HK-2 (cell line): Measurements from ENCODE around the gene DUSP22.
"Not testable (repeated sequence)": the region's sequence is repeated elsewhere in the genome, so short reads cannot be mapped to it uniquely, and the experiment has no call there.

ENCODE experiments used
- DNase-seq: peaks from one replicate; pipeline ENCODE4 v3.0.0-alpha.2; 2018; ENCODE audit not compliant: unreplicated experiment

DUSP22 gene

DNA sequence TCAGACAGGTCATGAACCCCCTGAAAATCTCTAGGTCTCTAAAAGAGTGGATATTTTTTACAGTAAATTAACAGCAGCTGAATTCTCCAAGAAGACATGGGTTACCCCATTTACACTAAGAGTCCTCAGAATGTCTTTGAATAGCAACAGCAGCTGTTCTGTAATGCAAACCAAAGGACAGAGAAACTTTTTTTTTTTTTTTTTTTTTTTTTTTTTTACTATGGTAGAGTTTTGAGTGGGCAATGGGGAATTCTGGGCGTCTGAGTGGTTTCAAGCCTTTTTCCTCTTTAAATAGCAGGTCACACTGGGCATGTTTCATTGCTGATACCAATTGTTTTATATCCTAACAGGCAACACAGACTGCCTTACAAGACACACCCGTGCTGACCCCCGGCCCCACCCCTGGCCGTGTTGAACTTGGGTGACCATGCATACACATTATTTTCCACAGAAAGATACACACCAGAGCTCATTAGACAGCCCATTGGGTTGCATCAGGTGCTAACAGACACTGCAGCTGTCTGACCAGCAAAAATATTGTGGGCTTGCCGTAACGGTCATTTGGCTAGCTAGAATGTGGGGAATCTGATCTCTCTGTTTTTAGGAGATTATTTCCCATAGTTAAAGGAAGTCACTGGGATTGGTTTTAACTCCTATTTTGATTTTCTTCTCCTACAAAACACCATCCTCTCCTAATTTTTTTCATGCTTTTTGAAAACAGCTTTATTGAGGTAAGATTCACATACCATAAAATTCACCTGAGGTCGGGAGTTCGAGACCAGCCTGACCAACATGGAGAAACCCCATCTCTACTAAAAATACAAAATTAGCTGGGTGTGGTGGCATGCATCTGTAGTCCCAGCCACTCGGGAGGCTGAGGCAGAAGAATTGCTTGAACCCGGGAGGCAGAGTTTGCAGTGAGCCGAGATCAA, 72.6 kb downstream of the DUSP22 start:
- DNase-seq, result no peak

DNA sequence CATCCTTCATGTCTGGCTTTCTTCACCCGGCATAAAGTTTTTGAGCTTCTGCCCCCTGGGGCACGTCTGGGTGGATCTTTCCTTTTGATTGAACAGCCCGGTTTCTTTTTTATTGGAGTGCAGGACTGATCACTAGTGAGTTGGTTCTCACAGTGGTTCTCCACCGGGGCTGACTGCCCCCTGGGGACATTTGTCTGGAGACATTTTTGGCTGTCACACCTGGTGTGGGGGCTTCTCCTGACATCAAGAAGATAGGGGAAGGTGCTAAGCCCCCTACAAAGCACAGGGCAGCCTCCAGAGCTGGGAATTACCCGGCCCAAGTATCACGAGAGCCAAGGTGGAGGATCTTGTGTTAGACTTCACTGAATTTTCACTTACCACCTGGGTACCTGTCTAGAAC, 73.5 kb downstream of the DUSP22 start:
- no peak for DNase-seq

DNA sequence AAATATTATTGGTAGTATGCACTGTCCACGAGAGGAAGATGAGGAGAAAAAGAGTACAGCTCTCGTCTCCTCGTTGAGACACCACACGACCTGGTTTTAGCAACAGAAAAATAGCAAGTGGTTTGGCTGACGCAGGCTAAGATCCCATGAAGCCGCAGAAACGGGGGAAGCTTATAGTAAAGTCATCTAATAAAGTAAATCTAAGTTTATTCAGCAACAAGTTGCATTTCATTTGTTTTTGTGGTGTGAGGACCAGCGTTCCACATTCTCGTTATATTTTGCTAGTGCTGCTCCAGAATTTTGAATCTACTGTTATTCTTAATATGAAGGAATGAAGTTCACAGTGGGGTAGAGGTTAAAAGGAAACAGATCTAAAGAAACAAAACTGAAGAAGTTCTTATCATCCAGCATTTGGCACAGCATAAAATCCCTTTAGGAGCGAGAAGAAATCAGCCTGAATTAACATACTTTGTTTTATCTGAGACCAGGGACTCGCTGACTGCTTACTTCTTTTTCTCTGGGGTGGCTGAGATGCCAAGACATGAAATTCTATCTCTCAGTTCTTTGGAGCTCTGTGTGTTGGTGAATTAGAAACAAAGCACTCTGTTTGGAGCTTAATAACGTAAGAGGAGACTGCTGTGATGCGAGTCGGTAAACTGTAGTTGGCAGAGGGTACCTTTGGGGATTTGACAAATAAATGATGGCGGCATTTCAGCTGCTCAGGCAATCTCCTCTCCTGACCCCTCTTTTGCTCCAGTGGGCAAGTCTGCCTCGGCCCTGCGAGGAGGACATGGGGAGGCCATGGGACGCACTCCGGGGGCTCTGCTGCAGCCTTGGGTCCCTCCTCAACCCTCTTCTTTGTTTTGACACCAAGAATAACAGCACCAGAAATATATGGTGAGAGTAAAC, 74.4 kb downstream of the DUSP22 start:
- DNase-seq, result no peak

DNA sequence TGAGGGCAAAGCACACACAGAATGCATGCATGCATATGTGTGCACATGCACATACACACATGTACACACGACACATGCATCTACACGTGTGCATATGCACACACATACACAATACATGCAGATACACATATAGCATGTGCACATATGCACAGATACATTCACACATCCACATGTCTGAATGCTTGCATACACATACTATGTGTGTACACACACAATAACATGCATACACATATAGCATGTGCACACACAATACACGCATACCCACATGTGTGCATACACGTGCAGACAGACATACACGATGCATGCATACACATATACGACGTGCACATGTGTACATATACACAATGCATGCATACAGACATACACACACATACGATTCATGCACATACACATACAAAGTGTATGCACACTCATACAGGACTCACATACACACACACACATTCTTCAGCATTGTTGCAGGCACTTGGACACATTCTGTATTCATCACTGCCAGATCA, 75.1 kb downstream of the DUSP22 start:
- no peak for DNase-seq

DNA sequence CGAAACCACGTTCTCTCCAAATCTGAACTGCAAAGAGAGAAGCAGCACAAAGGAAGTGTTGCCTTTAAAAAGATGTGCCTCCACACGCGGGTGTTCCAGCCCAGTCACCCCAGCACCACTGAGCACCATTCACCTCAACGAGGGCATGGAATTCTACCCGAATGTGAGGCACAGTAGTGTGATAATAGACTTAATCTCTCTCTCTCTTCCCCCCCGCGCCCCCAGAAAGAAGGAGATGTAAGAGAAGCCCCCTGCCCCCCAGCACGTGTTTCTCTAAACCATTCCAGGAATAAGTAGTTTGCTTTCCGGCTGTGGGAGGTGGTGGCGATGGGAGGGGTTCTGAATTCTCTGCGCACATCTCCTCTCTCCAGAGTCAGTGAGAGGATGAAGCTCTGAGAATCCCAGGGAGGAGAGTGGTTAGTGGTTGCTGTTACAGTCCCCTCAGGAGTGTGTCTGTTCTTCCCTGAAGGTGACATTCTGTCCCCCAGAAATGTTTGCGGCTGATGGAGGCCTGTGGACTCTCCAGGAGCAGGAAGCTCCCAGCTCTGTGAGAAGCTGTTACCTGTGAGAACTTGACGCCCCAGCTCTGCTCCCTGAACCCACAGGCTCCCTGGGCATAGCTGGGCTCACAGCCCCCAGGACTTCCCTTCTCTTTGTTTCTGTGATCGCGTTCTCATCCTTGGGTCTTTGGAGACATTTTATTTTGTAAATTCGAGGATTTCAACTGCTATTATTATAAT, 75.8 kb downstream of the DUSP22 start:
- DNase-seq, result no peak

DNA sequence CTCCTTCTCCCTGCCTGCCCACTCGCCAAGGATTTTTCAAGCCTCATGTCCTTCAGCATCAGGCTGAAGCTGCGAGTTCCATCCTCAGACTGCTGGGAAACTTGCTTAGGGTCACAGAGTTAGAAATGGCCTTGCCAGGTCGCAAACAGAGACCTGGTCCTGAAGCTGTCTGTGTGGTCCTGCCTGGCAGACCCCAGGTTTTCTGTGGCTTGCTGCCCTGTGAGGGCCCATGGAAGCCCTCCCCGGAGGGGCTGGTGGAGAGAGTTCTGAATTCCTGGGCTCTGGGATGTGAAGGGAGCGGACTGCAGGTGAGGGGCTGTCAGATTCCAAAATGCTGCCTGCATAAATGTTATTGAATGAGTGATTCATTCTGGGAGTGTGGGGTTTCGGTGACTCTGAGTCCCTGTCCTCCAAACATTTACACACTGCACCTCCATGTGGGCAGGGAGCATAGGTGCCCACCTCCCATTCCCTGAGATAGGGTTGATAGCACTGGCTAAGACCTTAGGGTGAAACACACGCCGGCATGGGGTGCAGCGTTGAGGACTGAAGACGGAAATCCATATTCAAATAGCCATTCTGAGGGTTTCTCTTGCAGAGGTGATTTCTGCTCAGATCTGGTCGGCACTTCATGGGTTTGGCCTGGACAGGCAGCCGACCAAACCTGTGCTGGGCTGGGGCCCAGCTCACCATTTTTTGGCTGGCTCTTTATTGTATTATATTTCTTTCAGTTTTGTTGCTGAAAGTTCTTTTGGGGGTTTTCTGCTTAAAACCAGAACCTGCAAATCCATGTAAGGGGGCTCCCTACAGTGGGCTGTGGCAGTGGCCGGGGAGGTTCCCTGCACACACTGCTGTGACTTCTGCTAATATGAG, 77.5 kb downstream of the DUSP22 start:
- DNase-seq, result no peak

DNA sequence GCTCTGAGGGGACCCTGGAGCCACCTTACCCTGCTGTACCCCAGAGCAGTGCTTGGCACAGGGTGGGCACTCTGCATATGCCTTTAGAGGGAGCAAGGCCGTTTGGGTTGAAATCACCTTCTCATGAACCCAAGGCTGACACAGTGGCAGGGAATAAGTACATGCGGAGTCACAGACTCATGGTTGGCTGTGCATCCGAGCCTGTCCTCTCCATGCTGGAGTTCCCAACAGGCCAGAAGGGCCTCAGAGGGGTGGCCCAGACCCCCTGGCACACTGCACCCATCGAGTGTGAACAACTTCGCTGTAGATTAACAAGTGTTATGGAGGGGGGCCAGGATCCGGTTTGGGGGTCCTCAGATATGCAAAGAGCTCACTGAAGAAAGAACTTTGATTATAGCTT, 78.3 kb downstream of the DUSP22 start:
- no peak for DNase-seq

DNA sequence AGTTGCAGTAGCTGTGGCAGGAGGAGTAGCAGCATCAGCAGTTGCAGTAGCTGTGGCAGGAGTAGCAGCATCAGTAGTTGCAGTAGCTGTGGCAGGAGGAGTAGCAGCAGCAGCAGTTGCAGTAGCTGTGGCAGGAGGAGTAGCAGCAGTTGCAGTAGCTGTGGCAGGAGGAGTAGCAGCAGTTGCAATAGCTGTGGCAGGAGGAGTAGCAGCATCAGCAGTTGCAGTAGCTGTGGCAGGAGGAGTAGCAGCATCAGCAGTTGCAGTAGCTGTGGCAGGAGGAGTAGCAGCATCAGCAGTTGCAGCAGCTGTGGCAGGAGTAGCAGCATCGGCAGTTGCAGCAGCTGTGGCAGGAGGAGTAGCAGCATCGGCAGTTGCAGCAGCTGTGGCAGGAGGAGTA, 79.6 kb downstream of the DUSP22 start:
- DNase-seq, result not testable (repeated sequence)

DNA sequence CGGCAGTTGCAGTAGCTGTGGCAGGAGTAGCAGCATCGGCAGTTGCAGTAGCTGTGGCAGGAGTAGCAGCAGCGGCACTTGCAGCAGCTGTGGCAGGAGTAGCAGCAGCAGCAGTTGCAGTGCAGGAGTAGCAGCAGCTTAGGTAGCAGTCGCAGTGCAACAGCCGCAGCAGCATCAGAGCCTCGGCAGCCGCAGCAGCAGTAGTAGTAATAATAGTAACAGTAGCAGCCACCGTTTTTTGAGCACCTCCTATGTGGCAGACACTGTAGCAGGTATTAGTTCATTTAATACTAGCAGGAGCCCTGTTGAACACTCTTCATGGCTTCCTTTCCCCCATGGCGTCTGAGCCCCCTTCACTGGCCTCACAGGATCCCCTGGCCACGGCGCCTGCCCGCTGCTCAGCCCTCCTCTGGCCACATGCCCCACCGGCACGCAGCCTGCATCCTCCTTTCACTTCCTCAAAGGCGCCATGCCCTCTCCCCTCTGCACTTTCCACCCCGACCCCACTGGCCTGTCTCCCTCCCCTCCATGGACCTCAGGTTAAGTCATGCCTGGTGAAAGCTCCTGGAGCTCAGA, 80.1 kb downstream of the DUSP22 start:
- DNase-seq, result no peak

DNA sequence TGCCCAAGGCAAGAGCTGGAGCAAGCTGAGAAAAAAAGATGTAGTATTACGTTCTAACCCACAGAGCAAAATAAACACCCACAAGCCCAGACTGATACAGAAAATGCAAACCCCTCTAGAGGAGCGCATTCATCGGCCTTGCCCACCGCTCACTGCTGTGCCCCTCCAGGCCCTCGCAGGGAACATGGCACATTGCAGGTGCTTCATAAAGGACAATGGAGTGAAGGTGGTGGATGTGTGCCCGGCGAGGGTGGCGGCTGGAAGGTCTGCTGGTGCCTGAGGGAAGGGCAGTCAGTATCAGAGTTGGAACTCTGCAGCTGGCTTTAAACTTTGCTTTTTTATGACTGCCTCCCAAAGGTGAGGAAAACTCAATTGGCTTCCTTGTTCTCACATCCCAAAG, 80.7 kb downstream of the DUSP22 start:
- DNase-seq, result no peak

DNA sequence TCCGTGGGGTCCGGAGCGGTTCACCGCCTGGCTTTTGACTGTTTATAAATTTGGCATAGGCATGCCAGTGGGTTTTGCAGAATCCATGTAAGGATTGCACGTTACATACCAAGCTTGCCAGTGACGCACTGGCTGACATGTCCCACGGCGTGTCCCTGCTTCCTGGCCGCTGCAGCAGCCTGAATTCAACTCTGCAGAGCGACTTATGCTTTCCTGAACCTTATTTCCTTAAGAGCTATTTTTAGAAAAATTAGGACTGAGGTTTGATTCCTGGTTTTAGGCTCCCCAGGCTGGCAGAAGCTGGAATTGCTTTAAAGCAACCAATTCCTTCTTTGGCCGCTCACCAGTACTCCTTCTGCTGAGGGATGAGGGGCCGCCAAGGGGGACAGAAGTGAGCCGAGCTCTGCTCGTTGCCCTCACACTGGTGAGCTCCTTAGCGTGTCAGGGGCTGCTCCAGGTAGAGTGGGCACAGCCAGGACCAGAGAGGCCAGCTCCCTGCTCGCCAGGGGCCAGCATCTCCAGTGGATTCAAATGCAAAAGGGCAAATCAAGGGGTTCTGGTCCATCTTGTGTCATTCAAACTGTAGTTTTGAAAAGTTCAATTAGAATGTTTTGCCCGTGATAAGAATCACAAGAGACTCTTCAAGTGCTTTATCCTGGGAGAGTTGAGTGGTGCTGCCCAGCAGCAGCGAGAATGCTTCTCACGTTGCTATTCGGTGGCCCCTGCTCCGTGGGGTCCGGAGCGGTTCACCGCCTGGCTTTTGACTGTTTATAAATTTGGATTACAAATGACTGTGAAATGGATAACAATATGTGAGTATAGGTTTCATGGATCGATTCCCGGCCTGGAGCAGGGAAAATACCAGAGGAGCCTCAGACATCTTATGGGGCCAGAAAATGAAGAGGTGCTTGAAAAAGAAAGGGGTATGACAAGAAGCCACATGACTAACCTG, 81.8 kb downstream of the DUSP22 start:
- DNase-seq, result no peak

DNA sequence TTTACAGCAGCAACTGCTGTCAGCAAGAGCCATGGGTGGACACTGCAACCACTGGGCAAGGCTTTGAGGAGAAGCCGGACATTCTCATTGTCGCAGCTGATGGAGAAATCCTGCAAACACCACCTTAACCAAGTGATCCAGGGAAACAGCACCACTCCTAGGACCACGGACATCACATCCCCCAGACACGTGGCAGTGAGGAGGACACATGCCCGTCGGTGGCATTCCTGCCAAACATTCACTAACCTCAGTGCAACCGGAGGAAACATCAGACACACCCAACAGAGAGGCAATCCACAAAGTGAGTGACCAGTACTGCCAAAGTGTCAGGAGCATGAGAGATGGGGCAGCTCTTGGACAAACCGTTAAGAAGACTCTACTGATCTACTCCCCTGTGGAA, 82.7 kb downstream of the DUSP22 start:
- no peak for DNase-seq

DNA sequence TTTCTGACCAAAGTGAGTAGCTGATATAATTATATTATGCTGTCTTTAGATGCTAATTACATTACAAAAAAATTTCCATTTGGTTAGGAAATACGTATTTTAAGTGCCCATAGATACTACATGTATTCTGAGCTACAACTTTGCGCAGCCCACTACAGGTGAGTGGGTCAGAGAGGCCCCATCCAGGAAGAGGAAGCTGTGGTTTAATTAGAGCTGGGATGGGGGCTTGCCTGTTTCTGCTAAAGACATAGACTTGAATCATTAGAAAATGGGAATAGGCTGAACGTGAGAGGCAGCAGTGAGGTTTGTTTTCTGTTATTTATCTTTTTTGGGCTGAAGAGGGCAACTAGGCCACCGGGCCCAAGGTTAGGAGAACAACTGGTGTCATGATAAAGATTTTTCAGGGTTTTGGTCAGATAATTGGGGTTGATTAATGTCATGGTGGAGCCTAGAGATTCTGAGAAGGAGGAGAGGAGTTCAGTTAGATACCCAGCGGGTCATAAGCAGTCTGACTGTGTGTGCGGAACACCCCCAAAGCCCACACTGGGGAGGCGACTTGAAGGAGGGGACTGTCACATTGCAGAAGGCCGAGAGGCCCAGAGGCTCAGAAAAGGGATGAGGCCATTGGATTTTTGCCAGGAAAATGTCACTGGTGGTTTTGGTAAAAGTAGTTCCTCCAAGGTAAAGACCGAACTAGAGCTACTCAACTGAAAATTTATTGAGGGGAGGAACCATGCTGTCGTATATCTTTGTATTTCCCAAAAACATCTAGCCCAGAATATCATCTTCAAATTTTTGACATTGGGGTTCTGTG, 84.7 kb downstream of the DUSP22 start:
- DNase-seq, result no peak

DNA sequence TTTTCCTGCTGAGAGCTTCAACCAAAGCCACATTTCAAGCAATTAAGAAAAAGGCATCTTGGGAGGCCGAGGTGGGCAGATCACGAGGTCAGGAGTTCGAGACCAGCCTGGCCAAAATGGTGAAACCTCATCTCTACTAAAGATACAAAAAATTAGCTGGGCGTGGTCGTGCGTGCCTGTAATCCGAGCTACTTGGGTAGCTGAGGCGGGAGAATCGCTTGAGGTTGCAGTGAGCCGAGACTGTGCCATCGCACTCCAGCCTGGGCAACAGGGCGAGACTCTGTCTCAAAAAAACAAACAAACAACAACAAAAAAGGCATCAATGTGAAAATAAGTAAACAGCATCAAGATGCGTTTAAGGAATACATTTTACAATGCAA, 85.3 kb downstream of the DUSP22 start:
- DNase-seq, result not testable (repeated sequence)

DNA sequence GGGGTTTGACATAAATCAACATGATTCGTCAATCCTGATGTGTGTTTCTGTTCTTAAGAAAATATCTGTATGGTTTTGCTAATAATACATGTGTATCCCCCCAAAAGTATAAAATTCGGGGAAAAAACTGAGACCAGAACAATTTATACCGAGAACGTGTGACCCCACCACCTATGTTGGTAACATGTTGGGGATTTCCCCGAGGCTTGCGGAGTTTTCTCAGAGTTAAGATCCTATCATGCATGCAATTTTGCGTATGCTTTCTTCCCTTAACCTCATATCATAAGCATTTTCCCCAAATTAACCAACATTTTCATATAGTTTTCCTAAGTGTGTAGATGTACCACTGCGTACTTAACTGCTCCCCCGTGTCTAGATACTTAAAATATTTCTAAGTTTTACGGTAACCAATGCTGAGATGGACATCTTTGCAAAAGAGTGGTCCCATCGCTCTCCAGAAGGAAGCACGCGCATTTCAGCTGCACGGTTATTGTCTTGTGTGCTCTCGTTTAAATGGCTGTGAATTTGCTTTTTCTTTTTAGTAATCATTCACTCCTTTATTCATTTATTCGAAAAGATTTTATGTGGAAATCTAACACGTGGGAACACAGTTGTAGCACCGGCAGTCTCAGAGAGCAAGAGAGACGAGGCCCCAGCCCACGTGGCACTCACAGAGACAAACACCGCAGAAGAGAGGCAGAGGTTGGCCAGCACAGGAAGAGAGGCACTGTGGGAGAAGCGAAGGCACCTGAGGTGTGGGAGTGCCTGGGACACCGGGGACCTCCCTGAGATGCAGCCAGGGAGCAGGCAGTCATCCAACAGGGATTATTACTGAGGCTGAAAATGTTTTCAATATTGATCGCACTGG, 86.0 kb downstream of the DUSP22 start:
- no peak for DNase-seq

DNA sequence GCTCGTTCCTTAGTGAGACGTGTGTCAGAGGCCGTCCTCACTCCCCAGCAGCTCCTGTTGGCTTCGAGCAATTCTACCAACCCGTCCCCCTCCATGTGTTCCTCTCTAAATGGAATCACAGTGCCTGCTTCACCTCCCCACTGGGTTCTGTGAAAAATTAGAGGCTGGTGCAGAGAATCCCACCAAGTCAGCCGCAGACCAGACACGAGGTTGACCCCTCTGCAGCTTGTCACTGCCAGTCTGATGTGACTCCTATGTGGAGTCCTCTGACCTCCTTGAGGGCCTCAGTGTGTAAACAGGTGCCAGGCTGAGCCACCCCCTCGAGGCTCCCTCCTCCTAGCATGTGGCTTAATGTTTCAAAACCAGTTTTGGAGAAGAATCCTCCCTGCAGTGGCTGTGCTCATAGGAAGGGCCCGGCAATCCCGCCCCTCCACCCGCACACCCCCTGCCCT, 86.7 kb downstream of the DUSP22 start:
- DNase-seq, result no peak

DNA sequence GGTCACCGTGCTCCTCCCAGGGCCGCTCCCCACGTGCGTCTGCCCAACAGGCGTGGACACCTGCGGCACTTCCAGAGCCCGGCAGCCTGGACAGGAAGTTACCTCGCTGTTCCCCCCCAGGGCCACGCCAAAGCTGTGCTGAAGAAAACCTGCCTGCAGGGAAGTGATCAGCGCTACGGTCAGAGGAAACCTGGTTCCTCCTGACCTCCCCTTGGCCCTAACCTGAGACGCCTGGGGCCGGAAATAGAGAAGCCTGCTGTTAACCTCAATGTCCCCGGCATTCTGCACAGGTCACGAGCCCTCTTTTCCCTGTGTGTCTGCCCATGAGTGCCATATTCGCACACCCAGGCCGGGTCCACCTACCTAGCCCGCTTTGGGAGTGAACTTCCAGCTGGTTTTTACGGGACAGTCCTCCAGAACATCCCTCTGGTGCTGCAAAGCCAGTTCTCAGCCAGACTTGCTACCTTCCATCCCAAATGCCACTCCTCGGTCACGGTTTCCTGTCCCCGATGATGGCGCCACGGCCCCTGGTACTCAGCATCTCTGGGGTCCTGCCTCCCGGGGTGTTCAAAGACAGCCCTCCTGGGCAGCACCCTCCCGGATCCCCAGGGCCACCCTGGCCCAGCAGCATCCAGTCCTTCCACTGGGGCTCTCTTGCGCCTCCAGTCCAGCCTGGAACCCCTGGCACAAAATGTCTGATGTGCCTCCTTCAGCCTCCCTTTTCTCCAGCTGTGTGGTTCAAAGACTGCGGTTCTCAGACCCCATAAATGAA, 87.3 kb downstream of the DUSP22 start:
- DNase-seq, result no peak
